PC-3 (cell line): Measurements from ENCODE around the gene NIPSNAP3A. TPM values are rescaled to one million over a fixed set of nuclear protein-coding genes. Genes with fewer than 3 reads are reported as not detected.

Experiments
- ATAC-seq: fragments of 200-7000 bp; cut with Tn5 transposase; 2 replicates; pipeline ENCODE4 v1.9.1; 2020; ENCODE audit warnings: mild to moderate bottlenecking, moderate library complexity
- BruUV-seq: library from RNA; stranded (reverse); fragments of 400-500 nt; replicated peaks from 2 replicates; lab custom pipeline; 2021; lab: Mats Ljungman, UMichigan
- CTCF ChIA-PET: fragments of 300-600 bp; sonication (Branson Sonifier 250); formaldehyde crosslinking; loops from one replicate; lab custom pipeline; 2022; ENCODE audit warnings: antibody characterized with exemption; lab: Charles Lee
- POLR2A ChIA-PET: fragments of 300-600 bp; sonication (Branson Sonifier 250); formaldehyde crosslinking; loops from one replicate; lab custom pipeline; 2022; ENCODE audit warnings: antibody characterized with exemption; ENCODE audit not compliant: unreplicated experiment; lab: Charles Lee
- DNase-seq: peaks from one replicate; pipeline ENCODE4 v3.0.0-alpha.2; 2015
- H2AFZ ChIP-seq: fragments of 300-600 bp; sonication (generic); 2 replicates; pipeline ENCODE4 v1.6.0; 2016; ENCODE audit warnings: antibody characterized with exemption, low read length
- H3F3A ChIP-seq: fragments of 300-600 bp; sonication (generic); one replicate; pipeline ENCODE4 v1.6.0; 2017; ENCODE audit warnings: antibody characterized with exemption, low read length, control low read depth, mild to moderate bottlenecking; ENCODE audit not compliant: unreplicated experiment
- H3K27ac ChIP-seq: fragments of 300-600 bp; sonication (generic); 2 replicates; pipeline ENCODE4 v1.5.1; 2016; ENCODE audit warnings: mild to moderate bottlenecking, low read length
- H3K27me3 ChIP-seq: fragments of 300-600 bp; sonication (generic); 2 replicates; pipeline ENCODE4 v1.6.1; 2016; ENCODE audit warnings: low read length, mixed read lengths
- H3K36me3 ChIP-seq: fragments of 300-600 bp; sonication (generic); 2 replicates; pipeline ENCODE4 v1.6.1; 2016; ENCODE audit warnings: low read depth, mixed run types, low read length, mixed read lengths
- H3K4me1 ChIP-seq: fragments of 300-600 bp; sonication (generic); 2 replicates; pipeline ENCODE4 v1.5.1; 2016; ENCODE audit warnings: low read length; ENCODE audit not compliant: insufficient read depth
- H3K4me2 ChIP-seq: fragments of 300-600 bp; sonication (generic); 2 replicates; pipeline ENCODE4 v1.6.0; 2016; ENCODE audit warnings: low read length
- H3K4me3 ChIP-seq: fragments of 300-600 bp; sonication (generic); 2 replicates; pipeline ENCODE4 v1.5.1; 2016; ENCODE audit warnings: mild to moderate bottlenecking, low read length, mixed read lengths
- H3K79me2 ChIP-seq: fragments of 300-600 bp; sonication (generic); 2 replicates; pipeline ENCODE4 v1.6.1; 2017; ENCODE audit warnings: low read length, mixed read lengths
- H3K9ac ChIP-seq: fragments of 300-600 bp; sonication (generic); 2 replicates; pipeline ENCODE4 v1.6.0; 2016; ENCODE audit warnings: mild to moderate bottlenecking, low read length
- H3K9me2 ChIP-seq: fragments of 300-600 bp; sonication (generic); replicated peaks from 2 replicates; pipeline ENCODE4 v1.6.1; 2016; ENCODE audit warnings: mixed run types, low read length, mixed read lengths
- H3K9me3 ChIP-seq: fragments of 300-600 bp; sonication (generic); 2 replicates; pipeline ENCODE4 v1.6.1; 2016; ENCODE audit warnings: low read length, mixed read lengths
- H4K20me1 ChIP-seq: fragments of 300-600 bp; sonication (generic); 2 replicates; pipeline ENCODE4 v1.6.1; 2016; ENCODE audit warnings: low read length, mixed read lengths
- CTCF ChIP-seq: fragments of 300-600 bp; sonication (generic); conservative IDR thresholded peaks from 2 replicates; pipeline ENCODE4 v1.5.1; 2017; ENCODE audit warnings: antibody characterized with exemption, low read depth, mild to moderate bottlenecking, low read length
- EZH2 ChIP-seq: fragments of 300-600 bp; sonication (generic); IDR thresholded peaks from one replicate; pipeline ENCODE4 v1.6.1; 2017; ENCODE audit warnings: antibody characterized with exemption, mild to moderate bottlenecking, low read length; ENCODE audit not compliant: unreplicated experiment
- EZH2phosphoT487 ChIP-seq: fragments of 300-600 bp; sonication (generic); IDR thresholded peaks from 2 replicates; pipeline ENCODE4 v1.6.1; 2018; ENCODE audit warnings: mild to moderate bottlenecking, antibody characterized with exemption, low read length, borderline replicate concordance
- intact Hi-C: fragments of 100-400 bp; cut with micrococcal nuclease; formaldehyde crosslinking; loops from 2 replicates; pipeline ENCODE4 v1.9.0; 2023
- total RNA-seq: library from RNA; depleted of rRNA; stranded (reverse); fragments of >200 nt; gene quantifications from 2 replicates; pipeline ENCODE4 v1.2.3, GENCODE V29; 2014

The NIPSNAP3A gene
- total RNA-seq, 1 experiment from 2014 or later: 9.1 TPM

GRCh38 chr9:104802110-104802509 lies 54.6 kb downstream of the NIPSNAP3A start:
- no peaks in the 10 kb centered on the region for H3K4me1 ChIP-seq
- POLR2A ChIA-PET: no interaction called here
- no peaks in the 10 kb centered on the region for H3K9me2 ChIP-seq
- CTCF ChIA-PET: no interaction called here
- no peak overlapping the region for H3K27ac ChIP-seq
- ATAC-seq (no peak), DNase-seq (no peak)
- H3K36me3 ChIP-seq: no peaks in the 10 kb centered on the region
- no peaks in the 10 kb centered on the region for H3K27me3 ChIP-seq
- H3K9me3 ChIP-seq: no peaks in the 10 kb centered on the region
- H3K79me2 ChIP-seq: no peaks in the 10 kb centered on the region
- no peak overlapping the region for H3K4me3 ChIP-seq
- H3K4me2 ChIP-seq: no peak overlapping the region
- no TSS peak for BruUV-seq
- H3F3A ChIP-seq: no peaks in the 10 kb centered on the region
- TF ChIP-seq EZH2phosphoT487 (no peak), EZH2 (no peak), CTCF (no peak)
- no peak overlapping the region for H3K9ac ChIP-seq
- no peak overlapping the region for H2AFZ ChIP-seq
- H4K20me1 ChIP-seq: no peaks in the 10 kb centered on the region
- intact Hi-C loops: no loop called here

GRCh38 chr9:104802906-104803305 lies 55.4 kb downstream of the NIPSNAP3A start:
- no peaks in the 10 kb centered on the region for H3K79me2 ChIP-seq
- ChIA-PET POLR2A (no interaction called here), CTCF (no interaction called here)
- intact Hi-C loops: no loop called here
- H3K27me3 ChIP-seq: no peaks in the 10 kb centered on the region
- no peak overlapping the region for H3K27ac ChIP-seq
- H4K20me1 ChIP-seq: no peaks in the 10 kb centered on the region
- H3K4me1 ChIP-seq: no peaks in the 10 kb centered on the region
- ATAC-seq (no peak), DNase-seq (no peak)
- TF ChIP-seq CTCF (no peak), EZH2phosphoT487 (no peak), EZH2 (no peak)
- no peaks in the 10 kb centered on the region for H3K9me3 ChIP-seq
- H3F3A ChIP-seq: no peaks in the 10 kb centered on the region
- H2AFZ ChIP-seq: no peak overlapping the region
- no peak overlapping the region for H3K9ac ChIP-seq
- H3K4me2 ChIP-seq: no peak overlapping the region
- no peak overlapping the region for H3K4me3 ChIP-seq
- no peaks in the 10 kb centered on the region for H3K9me2 ChIP-seq
- no peaks in the 10 kb centered on the region for H3K36me3 ChIP-seq
- BruUV-seq: no TSS peak

- Histone ChIP-seq H3K4me2 (no peak overlapping the region), H3F3A (no peaks in the 10 kb centered on the region), H4K20me1 (no peaks in the 10 kb centered on the region), H3K9ac (no peak overlapping the region), H3K9me2 (no peaks in the 10 kb centered on the region), H3K9me3 (no peaks in the 10 kb centered on the region), H3K27ac (no peak overlapping the region), H3K4me1 (peaks cover 4% of the 10 kb centered on the region), H3K27me3 (no peaks in the 10 kb centered on the region), H2AFZ (no peak overlapping the region), H3K79me2 (no peaks in the 10 kb centered on the region), H3K4me3 (no peak overlapping the region), H3K36me3 (no peaks in the 10 kb centered on the region)
- no peak for ATAC-seq
- POLR2A ChIA-PET: no interaction called here
- intact Hi-C loops: no loop called here
- no peak for DNase-seq
- BruUV-seq: no TSS peak
- CTCF ChIA-PET: no interaction called here
- TF ChIP-seq CTCF (no peak), EZH2 (no peak), EZH2phosphoT487 (no peak)
Observed at GRCh38 chr9:104805441-104805840, 58.0 kb downstream of the NIPSNAP3A start.
